Endodermal cell (in vitro differentiated cells): ENCODE measurements around the gene SSBP2. TPM values are rescaled to one million over a fixed set of nuclear protein-coding genes. Genes with fewer than 3 reads are reported as not detected.

Experiments
- DNase-seq: peaks from one replicate; pipeline ENCODE4 v3.0.0-alpha.2; 2017
- H3K27ac ChIP-seq: 2 replicates; pipeline ENCODE4 v1.5.1; 2013; ENCODE audit warnings: mild to moderate bottlenecking, low read depth, low read length, moderate library complexity
- H3K27me3 ChIP-seq: 2 replicates; pipeline ENCODE4 v1.6.1; 2013; ENCODE audit warnings: mild to moderate bottlenecking, low read length, moderate library complexity; ENCODE audit not compliant: insufficient read depth, control insufficient read depth, poor library complexity, severe bottlenecking
- H3K36me3 ChIP-seq: 2 replicates; pipeline ENCODE4 v1.7.0; 2013; ENCODE audit warnings: mild to moderate bottlenecking, low read length, moderate library complexity; ENCODE audit not compliant: control insufficient read depth, insufficient read depth
- H3K4me1 ChIP-seq: one replicate; pipeline ENCODE4 v1.7.0; 2013; ENCODE audit warnings: low read length; ENCODE audit not compliant: control insufficient read depth, insufficient read depth
- H3K4me3 ChIP-seq: 2 replicates; pipeline ENCODE4 v1.5.1; 2013; ENCODE audit warnings: mild to moderate bottlenecking, low read length, moderate library complexity
- H3K9ac ChIP-seq: 2 replicates; pipeline ENCODE4 v1.6.1; 2013; ENCODE audit warnings: mild to moderate bottlenecking, low read length, moderate library complexity; ENCODE audit not compliant: poor library complexity, severe bottlenecking; ENCODE audit errors: extremely low read depth
- H3K9me3 ChIP-seq: 2 replicates; pipeline ENCODE4 v1.6.1; 2013; ENCODE audit warnings: mild to moderate bottlenecking, low read length, moderate library complexity; ENCODE audit not compliant: control insufficient read depth
- H3K27ac Mint-ChIP-seq: 2 replicates; pipeline ENCODE4 v1.8.0; 2020; ENCODE audit warnings: mixed read lengths
- H3K27me3 Mint-ChIP-seq: 2 replicates; pipeline ENCODE4 v1.8.0; 2021; ENCODE audit warnings: mild to moderate bottlenecking, mixed read lengths; ENCODE audit not compliant: insufficient read depth
- H3K36me3 Mint-ChIP-seq: 2 replicates; pipeline ENCODE4 v1.8.0; 2020; ENCODE audit warnings: low read depth, mixed read lengths
- H3K4me1 Mint-ChIP-seq: 2 replicates; pipeline ENCODE4 v1.8.0; 2020; ENCODE audit warnings: mixed read lengths
- H3K4me3 Mint-ChIP-seq: 2 replicates; pipeline ENCODE4 v1.8.0; 2020; ENCODE audit warnings: mild to moderate bottlenecking, moderate library complexity, mixed read lengths
- H3K9me3 Mint-ChIP-seq: 2 replicates; pipeline ENCODE4 v1.8.0; 2020; ENCODE audit warnings: mild to moderate bottlenecking, mixed read lengths
- CTCF ChIP-seq: fragments of 200-600 bp; sonication (generic); conservative IDR thresholded peaks from 2 replicates; pipeline ENCODE4 v1.5.0; 2021; ENCODE audit warnings: antibody characterized with exemption, mild to moderate bottlenecking
- WGBS, 2 experiments: methylation state at CpG; one replicate each; pipeline versions ENCODE4 v1.1.5 to v1.1.7; 2013; ENCODE audit warnings: missing lambda C conversion rate in 2 of 2, mixed read lengths in 1 of 2; ENCODE audit not compliant: insufficient coverage in 1 of 2, insufficient read length in 1 of 2; 5-methylcytosine and 5-hydroxymethylcytosine counted together
- total RNA-seq, 2 donors: library from RNA; stranded (reverse); fragmentation: NEBNext Ultra II Directional in 1 of 2; extraction: Animal tissue kit (Norgen Biotek cat#: 25700) in 1 of 2; gene quantifications; 2 replicates in 1 of 2; 3 replicates in 1 of 2; pipeline ENCODE4 v1.2.1, GENCODE V29; 2021

Gene SSBP2
- total RNA-seq, 2 donors from 2014 or later = 27.5 to 30.2 TPM

- no peak for DNase-seq
- Mint-ChIP-seq H3K4me3 (no peak overlapping the region), H3K36me3 (no peaks in the 10 kb centered on the region), H3K9me3 (no peaks in the 10 kb centered on the region), H3K27me3 (no peaks in the 10 kb centered on the region), H3K27ac (no peak overlapping the region), H3K4me1 (peaks cover 9% of the 10 kb centered on the region)
- Histone ChIP-seq H3K27ac (no peak overlapping the region), H3K4me3 (no peak overlapping the region), H3K9ac (no peak overlapping the region), H3K9me3 (no peaks in the 10 kb centered on the region), H3K27me3 (no peaks in the 10 kb centered on the region), H3K4me1 (peaks cover 3% of the 10 kb centered on the region), H3K36me3 (no peaks in the 10 kb centered on the region)
- 96 to 100% methylated on average over 1 of the region's 1 CpG for WGBS, 2 experiments
- TF ChIP-seq CTCF = no peak
These were observed 11.1 kb upstream of the SSBP2 start for GRCh38 chr5:81761970-81762369.

GRCh38 chr5:81761270-81761669 is 10.4 kb upstream of the SSBP2 start:
- Mint-ChIP-seq H3K27ac (no peak overlapping the region), H3K9me3 (no peaks in the 10 kb centered on the region), H3K27me3 (no peaks in the 10 kb centered on the region), H3K36me3 (no peaks in the 10 kb centered on the region), H3K4me3 (no peak overlapping the region), H3K4me1 (peaks cover 11% of the 10 kb centered on the region)
- Histone ChIP-seq H3K27me3 (no peaks in the 10 kb centered on the region), H3K4me3 (no peak overlapping the region), H3K4me1 (peaks cover 3% of the 10 kb centered on the region), H3K36me3 (no peaks in the 10 kb centered on the region), H3K27ac (no peak overlapping the region), H3K9ac (no peak overlapping the region), H3K9me3 (no peaks in the 10 kb centered on the region)
- no peak for DNase-seq
- 71 to 84% methylated on average over 1 to 2 of the region's 2 CpGs for WGBS, 2 experiments
- no peak for TF ChIP-seq CTCF

GRCh38 chr5:81760521-81760920 is 9.6 kb upstream of the SSBP2 start:
- TF ChIP-seq CTCF = no peak
- Histone ChIP-seq H3K4me3 (no peak overlapping the region), H3K4me1 (peaks cover 9% of the 10 kb centered on the region), H3K36me3 (no peaks in the 10 kb centered on the region), H3K9ac (no peak overlapping the region), H3K27me3 (no peaks in the 10 kb centered on the region), H3K27ac (no peak overlapping the region), H3K9me3 (no peaks in the 10 kb centered on the region)
- Mint-ChIP-seq H3K27me3 (no peaks in the 10 kb centered on the region), H3K4me3 (no peak overlapping the region), H3K4me1 (peaks cover 17% of the 10 kb centered on the region), H3K36me3 (no peaks in the 10 kb centered on the region), H3K9me3 (no peaks in the 10 kb centered on the region), H3K27ac (no peak overlapping the region)
- no peak for DNase-seq
- 88 to 90% methylated on average over 4 of the region's 4 CpGs for WGBS, 2 experiments
